Activated gamma-delta T cell (primary cell): ENCODE data around the gene WBP11.
A peak's percentile ranks its signal among the peaks of the same experiment; 100 is the strongest.
"Not testable (repeated sequence)": the region's sequence is repeated elsewhere in the genome, so short reads cannot be mapped to it uniquely, and the experiment has no call there.

ENCODE experiments used
- DNase-seq: peaks from one replicate; lab custom pipeline; 2025; lab: John Stamatoyannopoulos, UW

WBP11 gene

DNA sequence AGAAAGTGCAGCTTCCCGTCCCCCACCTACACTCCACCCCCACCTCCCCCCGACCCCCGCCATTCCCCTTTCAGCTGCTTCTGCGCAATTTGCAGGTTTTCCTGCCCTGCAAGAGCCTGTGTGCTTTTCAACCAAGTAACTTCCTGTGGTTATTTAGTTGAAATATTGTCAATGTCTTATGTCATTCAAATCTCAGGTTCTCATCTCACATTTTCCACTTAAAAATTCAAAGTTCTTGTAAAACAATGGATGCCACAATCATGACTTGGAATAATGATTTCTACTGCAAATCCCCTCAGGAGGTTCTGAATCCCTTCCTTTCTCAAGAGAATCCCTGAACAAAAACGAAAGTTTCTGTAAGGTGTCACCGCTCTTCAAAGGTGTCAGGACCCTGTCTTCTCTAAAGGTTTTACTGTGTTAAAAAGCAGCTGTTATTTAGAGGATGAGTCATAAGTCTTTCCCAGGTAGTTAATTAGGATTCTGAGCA is 31.6 kb downstream of the WBP11 start:
- no peak for DNase-seq

DNA sequence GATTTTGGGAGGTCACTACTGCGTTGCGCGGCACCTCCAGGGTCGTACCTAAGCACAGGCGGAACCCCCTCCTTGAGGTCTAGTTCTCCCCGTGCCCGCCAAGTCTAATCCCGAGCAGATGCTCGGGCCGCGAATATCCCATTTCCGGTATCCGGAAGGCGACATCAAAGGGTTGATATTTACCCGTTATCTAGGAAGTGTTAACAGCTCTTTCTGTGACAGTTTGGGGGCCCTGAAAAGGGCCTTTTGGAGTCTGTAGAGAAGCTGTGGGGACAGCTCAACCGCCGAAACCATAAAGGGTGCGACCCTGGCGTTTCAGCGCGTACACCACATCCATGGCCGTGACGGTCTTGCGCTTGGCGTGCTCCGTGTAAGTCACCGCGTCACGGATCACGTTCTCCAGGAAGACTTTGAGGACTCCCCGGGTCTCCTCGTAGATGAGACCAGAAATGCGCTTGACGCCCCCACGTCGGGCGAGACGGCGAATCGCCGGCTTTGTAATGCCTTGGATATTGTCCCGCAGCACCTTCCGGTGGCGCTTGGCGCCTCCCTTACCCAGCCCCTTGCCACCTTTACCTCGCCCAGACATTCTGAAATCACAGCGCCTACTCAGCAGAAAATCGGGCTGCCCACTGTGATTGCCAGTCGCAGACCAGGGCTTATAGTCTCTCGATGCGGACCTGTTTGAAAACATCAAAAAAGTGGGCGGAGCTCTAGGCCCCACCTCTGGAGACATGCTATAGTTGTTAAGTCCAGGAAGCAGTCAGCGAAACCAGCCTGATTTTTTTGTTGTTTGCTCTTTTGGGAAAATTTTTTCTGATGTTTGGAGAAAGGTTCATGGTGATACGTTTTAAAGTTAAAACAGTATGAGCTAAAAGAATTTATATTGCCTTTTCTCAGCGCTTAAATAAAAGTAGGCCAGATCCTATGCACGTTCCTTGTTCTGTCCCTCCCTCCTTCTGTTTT is 32.5 kb downstream of the WBP11 start:
- peak; percentile 51 for DNase-seq

- DNase-seq, result peak; percentile 76
Measured at GRCh38 chr12:14769969-14770495, 33.2 kb downstream of the WBP11 start.

- DNase-seq, result no peak
Measured at GRCh38 chr12:14769466-14769968, 33.8 kb downstream of the WBP11 start.

GRCh38 chr12:14768823-14769405 is 34.4 kb downstream of the WBP11 start:
- DNase-seq, result no peak

GRCh38 chr12:14767617-14768016 is 35.7 kb downstream of the WBP11 start:
- no peak for DNase-seq

DNA sequence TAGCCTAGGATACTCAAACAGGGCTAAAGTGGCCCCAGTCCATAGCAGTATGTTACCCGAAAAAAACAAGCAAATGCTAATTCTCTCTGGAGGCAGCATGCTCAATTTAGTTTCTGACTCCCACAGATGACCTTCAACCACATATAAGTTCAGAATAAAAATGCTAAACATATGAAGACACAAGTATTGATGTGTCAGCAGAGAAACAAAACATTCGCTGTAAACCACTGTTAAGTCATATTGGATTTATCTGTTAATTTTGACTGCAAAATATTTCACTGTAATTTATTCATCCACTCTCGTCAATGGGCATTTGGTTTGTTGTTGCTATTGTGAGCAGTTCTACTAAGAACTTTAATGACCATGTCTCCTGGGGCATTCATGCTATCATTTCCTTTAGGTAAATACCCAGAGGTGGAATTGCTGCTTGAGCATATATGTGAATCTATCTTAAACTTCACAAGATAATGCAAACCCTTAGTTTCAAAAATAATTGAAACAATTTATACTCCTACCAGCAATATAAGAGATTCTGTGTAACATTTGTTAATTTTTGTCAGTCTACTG is 36.5 kb downstream of the WBP11 start:
- DNase-seq, result no peak

DNA sequence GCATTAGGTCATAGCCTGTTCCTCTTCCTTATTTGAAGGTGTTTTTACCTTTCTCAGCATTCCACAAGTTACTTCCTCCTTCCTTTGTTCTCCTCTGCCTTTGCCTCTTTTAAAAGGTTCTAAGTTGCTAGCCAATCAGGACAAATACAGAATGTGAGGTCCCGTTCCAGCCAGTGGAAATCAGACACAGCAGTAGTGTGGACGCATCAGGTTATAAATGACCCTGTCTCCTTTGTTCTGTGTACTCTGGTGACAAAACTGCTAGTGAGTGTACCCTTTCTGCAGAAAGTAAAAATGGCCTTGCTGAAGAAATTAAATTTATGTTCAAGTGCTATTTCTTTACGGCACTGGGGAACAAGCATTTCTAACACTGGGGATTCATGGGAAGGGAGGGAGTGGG is 37.3 kb downstream of the WBP11 start:
- not testable (repeated sequence) for DNase-seq

GRCh38 chr12:14765398-14765797 is 37.9 kb downstream of the WBP11 start:
- no peak for DNase-seq

DNA sequence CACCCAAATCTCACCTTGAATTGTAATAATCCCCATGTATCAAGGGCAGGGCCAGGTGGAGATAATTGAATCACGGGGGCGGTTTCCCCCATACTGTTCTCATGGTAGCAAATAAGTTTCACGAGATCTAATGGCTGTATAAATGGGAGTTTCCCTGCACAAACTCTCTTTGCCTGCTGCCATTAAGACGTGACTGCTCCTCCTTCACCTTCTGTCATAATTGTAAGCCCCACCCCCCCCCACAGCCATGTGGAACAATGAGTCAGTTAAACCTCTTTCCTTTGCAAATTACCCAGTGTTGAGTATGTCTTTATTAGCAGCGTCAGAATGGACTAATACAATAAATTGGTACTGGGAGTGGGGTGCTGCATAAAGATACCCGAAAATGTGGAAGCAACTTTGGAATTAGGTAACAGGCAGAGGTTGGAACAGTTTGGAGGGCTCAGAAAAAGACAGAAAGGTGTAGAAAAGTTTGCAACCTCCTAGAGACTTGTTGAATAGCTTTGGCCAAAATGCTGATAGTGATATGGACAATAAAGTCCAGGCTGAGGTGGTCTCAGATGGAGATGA is 43.5 kb downstream of the WBP11 start:
- not testable (repeated sequence) for DNase-seq

DNA sequence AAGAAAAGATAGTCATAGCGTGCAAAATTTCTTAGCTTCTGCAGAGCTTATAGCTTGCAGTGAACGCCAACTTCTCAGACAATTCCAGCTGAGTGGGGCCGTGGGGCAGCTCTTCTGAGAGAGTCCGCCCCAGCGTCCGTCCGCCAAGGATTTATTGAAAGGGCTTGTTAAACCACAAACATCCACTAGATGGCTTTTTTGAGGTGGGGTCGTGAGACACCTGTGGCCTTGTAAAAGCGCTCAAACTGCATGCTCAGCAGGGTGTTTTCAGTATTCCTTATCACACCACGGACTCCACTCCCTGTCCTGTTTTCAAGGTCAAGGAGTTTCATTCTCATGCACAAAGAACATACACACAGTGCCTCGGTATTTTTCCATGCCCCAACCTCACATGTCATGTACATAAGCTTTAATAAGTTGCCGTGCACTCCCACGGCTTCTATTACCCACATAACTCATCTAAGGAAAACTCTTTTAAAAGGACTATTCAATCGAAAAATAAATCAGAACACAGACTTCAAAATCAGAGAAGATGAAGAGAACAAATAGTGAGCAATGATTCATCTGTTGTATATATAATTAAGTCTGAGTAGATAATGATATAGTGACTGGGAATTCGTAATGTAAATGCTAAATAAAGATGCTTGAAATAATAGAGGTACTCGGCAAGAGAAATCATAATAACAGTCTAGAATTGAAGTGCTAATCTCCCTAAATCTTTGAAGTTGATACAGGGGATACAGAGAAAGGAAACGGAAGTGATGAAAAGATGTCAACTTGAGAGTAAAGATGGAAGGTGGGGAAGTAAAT is 46.7 kb downstream of the WBP11 start:
- no peak for DNase-seq

- DNase-seq, result no peak
Measured at GRCh38 chr12:14751986-14752385, 51.3 kb downstream of the WBP11 start.

- DNase-seq, result no peak
Measured at GRCh38 chr12:14743061-14743460, 60.2 kb downstream of the WBP11 start.

- DNase-seq, result no peak
Measured at GRCh38 chr12:14741942-14742341, 61.3 kb downstream of the WBP11 start.

GRCh38 chr12:14741153-14741552 is 62.1 kb downstream of the WBP11 start:
- DNase-seq, result no peak

DNA sequence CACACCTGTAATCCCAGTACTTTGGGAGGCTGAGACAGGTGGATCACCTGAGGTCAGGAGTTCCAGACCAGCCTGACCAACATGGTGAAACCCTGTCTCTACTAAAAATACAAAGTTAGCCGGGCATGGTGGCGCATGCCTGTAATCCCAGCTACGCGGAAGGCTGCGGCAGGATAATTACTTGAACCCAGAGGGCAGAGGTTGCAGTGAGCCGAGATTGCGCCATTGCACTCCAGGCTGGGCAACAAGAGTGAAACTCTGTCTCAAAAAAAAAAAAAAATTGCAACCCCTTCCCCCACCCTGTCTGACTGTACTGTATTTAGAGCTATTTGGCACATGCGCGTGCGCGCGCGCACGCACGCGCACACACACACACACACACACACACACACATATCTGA is 66.8 kb downstream of the WBP11 start:
- not testable (repeated sequence) for DNase-seq
